HG03108 (cell line): Measurements from ENCODE around the gene C19orf38.

Source experiments
- ATAC-seq: cut with Tn5 transposase; IDR thresholded peaks from one replicate; pipeline ENCODE4 v1.9.1; 2021; ENCODE audit warnings: moderate library complexity; ENCODE audit not compliant: unreplicated experiment

C19orf38 gene

GRCh38 chr19:10899151-10899653 lies 51.0 kb downstream of the C19orf38 start:
- no peak for ATAC-seq

- ATAC-seq: no peak
These were observed 59.7 kb downstream of the C19orf38 start for GRCh38 chr19:10907925-10908324.

GRCh38 chr19:10908380-10908960 lies 60.3 kb downstream of the C19orf38 start:
- no peak for ATAC-seq

DNA sequence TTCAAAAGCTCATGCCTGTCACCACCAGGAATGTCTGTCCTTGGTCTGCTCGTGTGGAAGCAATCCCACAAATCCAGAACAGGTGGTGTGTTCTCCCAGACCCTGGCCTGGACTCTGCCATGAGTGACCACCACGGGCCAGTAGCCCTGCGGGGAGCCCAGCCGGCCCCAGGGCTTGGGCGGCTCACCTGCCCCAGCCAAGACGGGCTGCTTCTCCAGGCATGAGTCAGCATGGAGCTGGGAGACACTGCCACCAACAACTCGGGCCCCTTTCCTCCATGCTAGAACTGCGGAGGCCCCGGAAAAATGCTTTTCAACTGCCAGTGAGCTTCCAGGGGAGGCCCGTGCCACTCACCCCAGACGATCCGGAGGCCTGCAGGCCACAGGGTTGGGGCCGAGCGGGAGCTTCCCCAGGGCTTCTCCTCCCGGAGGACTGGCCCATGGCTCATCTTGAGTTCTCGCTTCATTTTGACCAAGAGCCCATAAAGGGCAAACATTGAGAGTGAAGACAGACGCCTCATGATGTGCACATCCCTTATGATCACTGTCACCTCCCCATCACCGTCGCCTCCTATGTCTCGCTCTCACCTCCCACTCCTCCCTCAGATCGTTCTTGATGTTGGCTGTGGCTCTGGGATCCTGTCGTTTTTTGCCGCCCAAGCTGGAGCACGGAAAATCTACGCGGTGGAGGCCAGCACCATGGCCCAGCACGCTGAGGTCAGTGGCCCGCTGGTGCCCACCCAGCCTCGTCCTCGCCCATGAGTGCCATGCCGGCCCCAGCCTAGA lies 63.6 kb downstream of the C19orf38 start:
- ATAC-seq: no peak

GRCh38 chr19:10912619-10913018 lies 64.4 kb downstream of the C19orf38 start:
- no peak for ATAC-seq

DNA sequence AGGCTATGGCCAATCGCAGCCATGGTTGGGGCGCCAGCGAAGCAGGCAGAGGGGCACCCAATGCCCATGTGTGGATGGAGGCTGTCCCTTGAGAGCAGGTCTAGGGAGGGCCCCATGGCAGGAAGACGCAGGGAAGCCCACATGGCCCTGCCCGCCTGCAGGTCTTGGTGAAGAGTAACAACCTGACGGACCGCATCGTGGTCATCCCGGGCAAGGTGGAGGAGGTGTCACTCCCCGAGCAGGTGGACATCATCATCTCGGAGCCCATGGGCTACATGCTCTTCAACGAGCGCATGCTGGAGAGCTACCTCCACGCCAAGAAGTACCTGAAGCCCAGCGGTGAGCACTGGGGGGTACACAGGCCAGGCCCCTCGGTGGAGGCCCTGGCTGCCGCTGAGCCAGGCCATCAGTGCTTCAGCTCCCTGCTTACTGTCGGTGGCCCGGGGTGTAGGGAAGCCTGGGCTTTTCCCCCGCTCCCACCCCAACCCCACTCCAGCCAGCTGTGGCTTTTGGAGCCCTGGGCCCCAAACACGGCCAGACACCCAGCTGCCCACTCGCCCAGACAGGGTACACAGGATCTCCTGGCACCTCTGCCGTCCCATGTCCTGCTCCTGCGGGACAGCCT lies 65.6 kb downstream of the C19orf38 start:
- ATAC-seq: no peak

GRCh38 chr19:10915130-10916091 lies 67.2 kb downstream of the C19orf38 start:
- no peak for ATAC-seq

- ATAC-seq: no peak
These were observed 68.4 kb downstream of the C19orf38 start for GRCh38 chr19:10916602-10917001.

DNA sequence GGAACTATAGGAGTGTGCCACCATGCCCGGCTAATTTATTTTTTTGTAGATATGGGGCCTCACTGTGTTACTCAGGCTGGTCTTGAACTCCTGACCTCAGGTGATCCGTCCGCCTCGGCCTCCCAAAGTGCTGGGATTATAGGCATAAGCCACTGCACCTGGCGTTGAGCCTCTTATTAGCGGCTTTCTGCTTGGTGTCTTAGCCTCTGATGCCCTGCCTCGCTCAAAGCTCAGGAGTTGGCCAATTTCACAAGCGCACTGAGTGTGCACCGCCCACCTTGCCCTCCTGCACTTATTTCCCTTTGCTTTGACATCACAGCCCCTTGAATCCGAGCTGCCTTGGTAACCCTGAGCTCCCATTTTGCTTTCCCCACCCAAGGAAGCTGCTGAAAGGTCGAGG lies 70.1 kb downstream of the C19orf38 start:
- no peak for ATAC-seq
